HCT116 (cell line): ENCODE measurements around the gene PTPRA. TPM values are rescaled to one million over a fixed set of nuclear protein-coding genes. Genes with fewer than 3 reads are reported as not detected.

ENCODE experiments used
- ATAC-seq: fragments of 200-7000 bp; cut with Tn5 transposase; 2 replicates; pipeline ENCODE4 v1.9.1; 2020; ENCODE audit warnings: mild to moderate bottlenecking, moderate library complexity
- BruUV-seq: library from RNA; stranded (reverse); fragments of 400-500 nt; replicated peaks from 2 replicates; lab custom pipeline; 2021; lab: Mats Ljungman, UMichigan
- CTCF ChIA-PET: fragments of 300-600 bp; sonication (Branson Sonifier 250); formaldehyde crosslinking; loops from one replicate; lab custom pipeline; 2021; ENCODE audit warnings: antibody characterized with exemption; lab: Charles Lee
- POLR2A ChIA-PET: fragments of 300-600, 350-600 bp; sonication (Branson Sonifier 250); formaldehyde crosslinking; loops from one replicate; lab custom pipeline; 2021; ENCODE audit warnings: antibody characterized with exemption; lab: Charles Lee
- RAD21 ChIA-PET, 2 experiments: fragments of 300-600 bp; sonication (Branson Sonifier 250); formaldehyde crosslinking; loops; one replicate each; lab custom pipeline; 2023; ENCODE audit warnings: low total read pairs in 2 of 2; ENCODE audit not compliant: uncharacterized antibody in 2 of 2, unreplicated experiment in 2 of 2, low non-redundant PET in 1 of 2; lab: Charles Lee
- DNase-seq: peaks from one replicate; pipeline ENCODE4 v3.0.0-alpha.2; 2010; ENCODE audit warnings: low read depth, low spot score
- H2AFZ ChIP-seq: fragments of 200-600 bp; shearing (Covaris generic), sonication (generic); 2 replicates; pipeline ENCODE4 v1.6.1; 2017; ENCODE audit warnings: low read depth, mixed run types, mixed read lengths, antibody characterized with exemption, low read length; ENCODE audit not compliant: poor library complexity, severe bottlenecking
- H3K27ac ChIP-seq: 2 replicates; pipeline ENCODE4 v1.5.1; 2012; ENCODE audit warnings: low read depth, low read length
- H3K27me3 ChIP-seq: fragments of 200-600 bp; sonication (generic); 2 replicates; pipeline ENCODE4 v1.6.1; 2016; ENCODE audit warnings: mixed run types, low read length, mixed read lengths; ENCODE audit not compliant: insufficient read depth
- H3K36me3 ChIP-seq, 2 experiments: fragments of 200-500 bp in 1 of 2; fragments of 200-600 bp in 1 of 2; sonication (Bioruptor generic) in 1 of 2; sonication (generic) in 1 of 2; 2 replicates each; pipeline versions ENCODE4 v1.5.1 to v1.6.1; 2014 to 2016; ENCODE audit warnings: low read length in 2 of 2, inconsistent platforms in 1 of 2, mixed read lengths in 1 of 2, mixed run types in 1 of 2; ENCODE audit not compliant: insufficient read depth in 2 of 2, control insufficient read depth in 1 of 2
- H3K4me1 ChIP-seq, 2 experiments: fragments of 200-600 bp in 1 of 2; sonication (generic) in 1 of 2; 2 replicates each; pipeline versions ENCODE4 v1.5.1 to v1.6.1; 2012 to 2017; ENCODE audit warnings: low read length in 2 of 2, inconsistent platforms in 1 of 2, mild to moderate bottlenecking in 1 of 2, mixed read lengths in 1 of 2, mixed run types in 1 of 2, moderate library complexity in 1 of 2; ENCODE audit not compliant: insufficient read depth in 2 of 2, control insufficient read depth in 1 of 2
- H3K4me2 ChIP-seq: fragments of 200-600 bp; sonication (generic); 2 replicates; pipeline ENCODE4 v1.6.1; 2017; ENCODE audit warnings: mixed run types, low read length, mixed read lengths
- H3K4me3 ChIP-seq, 2 experiments: fragments of 200-600 bp in 1 of 2; sonication (generic) in 1 of 2; replicated peaks in 1 of 2; 2 replicates each; pipeline ENCODE4 v1.5.1; 2011 to 2016; ENCODE audit warnings: low read length in 2 of 2, control low read depth in 1 of 2, low read depth in 1 of 2, mild to moderate bottlenecking in 1 of 2, mixed read lengths in 1 of 2, mixed run types in 1 of 2
- H3K79me2 ChIP-seq: fragments of 200-600 bp; sonication (generic); 2 replicates; pipeline ENCODE4 v1.6.1; 2017; ENCODE audit warnings: mild to moderate bottlenecking, mixed run types, low read length, moderate library complexity, mixed read lengths; ENCODE audit not compliant: insufficient read depth
- H3K9ac ChIP-seq: fragments of 200-600 bp; sonication (generic); 2 replicates; pipeline ENCODE4 v1.6.1; 2016; ENCODE audit warnings: low read length, mixed read lengths
- H3K9me2 ChIP-seq: fragments of 200-600 bp; sonication (generic), shearing (Covaris generic); 2 replicates; pipeline ENCODE4 v1.6.1; 2017; ENCODE audit warnings: mixed run types, mild to moderate bottlenecking, moderate library complexity; ENCODE audit not compliant: insufficient read depth
- H3K9me3 ChIP-seq, 2 experiments: fragments of 200-500 bp in 1 of 2; fragments of 200-600 bp in 1 of 2; sonication (Bioruptor generic) in 1 of 2; sonication (generic) in 1 of 2; 2 replicates each; pipeline ENCODE4 v1.6.1; 2014 to 2017; ENCODE audit warnings: low read length in 2 of 2, mixed read lengths in 2 of 2, inconsistent platforms in 1 of 2, low read depth in 1 of 2, mild to moderate bottlenecking in 1 of 2, mixed run types in 1 of 2, moderate library complexity in 1 of 2; ENCODE audit not compliant: control insufficient read depth in 1 of 2, insufficient read depth in 1 of 2
- H4K20me1 ChIP-seq: fragments of 200-600 bp; sonication (generic), shearing (Covaris generic); 2 replicates; pipeline ENCODE4 v1.6.1; 2017; ENCODE audit warnings: mixed run types, mild to moderate bottlenecking, moderate library complexity; ENCODE audit not compliant: insufficient read depth
- CEBPB ChIP-seq: IDR thresholded peaks from 2 replicates; pipeline ENCODE4 v1.6.1; 2012; ENCODE audit warnings: low read depth
- FOSL1 ChIP-seq: IDR thresholded peaks from 2 replicates; pipeline ENCODE4 v1.6.1; 2012; ENCODE audit warnings: low read depth
- RAD21 ChIP-seq: IDR thresholded peaks from 2 replicates; pipeline ENCODE4 v1.6.1; 2012; ENCODE audit warnings: low read depth, mild to moderate bottlenecking
- SP1 ChIP-seq: IDR thresholded peaks from 2 replicates; pipeline ENCODE4 v1.6.1; 2012; ENCODE audit warnings: low read depth
- SRF ChIP-seq: IDR thresholded peaks from 2 replicates; pipeline ENCODE4 v1.6.1; 2012; ENCODE audit warnings: low read depth
- YY1 ChIP-seq: IDR thresholded peaks from 2 replicates; pipeline ENCODE4 v1.6.1; 2011; ENCODE audit warnings: low read length, low read depth, moderate library complexity, mild to moderate bottlenecking; ENCODE audit not compliant: insufficient replicate concordance; ENCODE audit errors: extremely low read depth
- ZNF274 ChIP-seq: fragments of 200-500 bp; sonication (Bioruptor generic); IDR thresholded peaks from 2 replicates; pipeline ENCODE4 v1.6.1; 2014; ENCODE audit warnings: mild to moderate bottlenecking, low read depth, low read length, inconsistent platforms
- intact Hi-C: fragments of 100-400 bp; cut with micrococcal nuclease; formaldehyde crosslinking; loops from 2 replicates; pipeline ENCODE4 v1.10.0; 2022
- total RNA-seq: library from RNA; stranded (reverse); gene quantifications from one replicate; pipeline ENCODE4 v1.2.1, GENCODE V29; 2021; ENCODE audit not compliant: unreplicated experiment
- TF ChIP-seq, protein P1 (sequence below): IDR thresholded peaks from 2 replicates; pipeline ENCODE4 v1.6.1; 2012; ENCODE audit warnings: low read depth
- TF ChIP-seq, protein P2 (sequence below): IDR thresholded peaks from 2 replicates; pipeline ENCODE4 v1.6.1; 2012
- TF ChIP-seq, protein P3 (sequence below), 3 experiments: fragments of 200-600 bp in 1 of 3; sonication (generic) in 1 of 3; IDR thresholded peaks in 2 of 3; conservative IDR thresholded peaks in 1 of 3; 2 replicates each; pipeline ENCODE4 v1.5.1; 2012 to 2017; ENCODE audit warnings: low read depth in 2 of 3, low read length in 2 of 3, antibody characterized with exemption in 1 of 3, borderline replicate concordance in 1 of 3, control low read depth in 1 of 3, mild to moderate bottlenecking in 1 of 3, mixed read lengths in 1 of 3, mixed run types in 1 of 3, moderate library complexity in 1 of 3; ENCODE audit not compliant: insufficient read depth in 1 of 3

Gene PTPRA
- total RNA-seq, 1 experiment from 2014 or later, result 44.6 TPM

DNA sequence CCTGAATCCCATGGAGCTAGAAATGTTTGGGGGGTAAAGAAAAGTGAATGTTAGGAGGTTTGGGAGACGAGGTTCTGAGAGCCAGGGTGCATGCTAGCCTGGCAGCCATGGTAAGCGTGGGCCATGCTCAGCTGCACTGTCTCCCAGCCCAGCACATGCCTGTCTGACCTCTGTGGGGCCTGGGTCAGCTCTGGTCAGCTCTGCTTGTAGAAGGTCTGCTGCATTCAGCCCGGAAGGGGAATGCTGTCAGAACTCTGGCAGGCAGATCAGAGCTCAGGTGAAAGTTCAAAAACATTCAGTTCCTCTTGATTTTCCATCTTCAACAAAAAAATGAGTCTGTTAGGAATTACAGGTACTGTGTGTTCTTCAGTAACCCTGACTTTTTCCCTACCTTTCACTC, 164.4 kb downstream of the PTPRA start:
- ATAC-seq (no peak), DNase-seq (no peak)
- no peak overlapping the region for H3K4me3 ChIP-seq
- H3K27me3 ChIP-seq, result no peaks in the 10 kb centered on the region
- TF ChIP-seq, protein P1, sequence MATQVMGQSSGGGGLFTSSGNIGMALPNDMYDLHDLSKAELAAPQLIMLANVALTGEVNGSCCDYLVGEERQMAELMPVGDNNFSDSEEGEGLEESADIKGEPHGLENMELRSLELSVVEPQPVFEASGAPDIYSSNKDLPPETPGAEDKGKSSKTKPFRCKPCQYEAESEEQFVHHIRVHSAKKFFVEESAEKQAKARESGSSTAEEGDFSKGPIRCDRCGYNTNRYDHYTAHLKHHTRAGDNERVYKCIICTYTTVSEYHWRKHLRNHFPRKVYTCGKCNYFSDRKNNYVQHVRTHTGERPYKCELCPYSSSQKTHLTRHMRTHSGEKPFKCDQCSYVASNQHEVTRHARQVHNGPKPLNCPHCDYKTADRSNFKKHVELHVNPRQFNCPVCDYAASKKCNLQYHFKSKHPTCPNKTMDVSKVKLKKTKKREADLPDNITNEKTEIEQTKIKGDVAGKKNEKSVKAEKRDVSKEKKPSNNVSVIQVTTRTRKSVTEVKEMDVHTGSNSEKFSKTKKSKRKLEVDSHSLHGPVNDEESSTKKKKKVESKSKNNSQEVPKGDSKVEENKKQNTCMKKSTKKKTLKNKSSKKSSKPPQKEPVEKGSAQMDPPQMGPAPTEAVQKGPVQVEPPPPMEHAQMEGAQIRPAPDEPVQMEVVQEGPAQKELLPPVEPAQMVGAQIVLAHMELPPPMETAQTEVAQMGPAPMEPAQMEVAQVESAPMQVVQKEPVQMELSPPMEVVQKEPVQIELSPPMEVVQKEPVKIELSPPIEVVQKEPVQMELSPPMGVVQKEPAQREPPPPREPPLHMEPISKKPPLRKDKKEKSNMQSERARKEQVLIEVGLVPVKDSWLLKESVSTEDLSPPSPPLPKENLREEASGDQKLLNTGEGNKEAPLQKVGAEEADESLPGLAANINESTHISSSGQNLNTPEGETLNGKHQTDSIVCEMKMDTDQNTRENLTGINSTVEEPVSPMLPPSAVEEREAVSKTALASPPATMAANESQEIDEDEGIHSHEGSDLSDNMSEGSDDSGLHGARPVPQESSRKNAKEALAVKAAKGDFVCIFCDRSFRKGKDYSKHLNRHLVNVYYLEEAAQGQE, result no peak
- no peak for TF ChIP-seq CEBPB
- TF ChIP-seq RAD21, result no peak
- TF ChIP-seq, protein P2, sequence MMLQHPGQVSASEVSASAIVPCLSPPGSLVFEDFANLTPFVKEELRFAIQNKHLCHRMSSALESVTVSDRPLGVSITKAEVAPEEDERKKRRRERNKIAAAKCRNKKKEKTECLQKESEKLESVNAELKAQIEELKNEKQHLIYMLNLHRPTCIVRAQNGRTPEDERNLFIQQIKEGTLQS, result no peak
- no peak for TF ChIP-seq SP1
- no peak overlapping the region for H2AFZ ChIP-seq
- BruUV-seq, result no TSS peak
- H4K20me1 ChIP-seq, result no peaks in the 10 kb centered on the region
- no peaks in the 10 kb centered on the region for H3K9me3 ChIP-seq
- H3K27ac ChIP-seq, result no peak overlapping the region
- peaks cover 4 to 9% of the 10 kb centered on the region in 2 experiments; a peak in 2 of 4 replicates for H3K4me1 ChIP-seq
- POLR2A ChIA-PET, result no interaction called here
- H3K79me2 ChIP-seq, result no peaks in the 10 kb centered on the region
- H3K4me2 ChIP-seq, result no peak overlapping the region
- peaks cover 3 to 11% of the 10 kb centered on the region in 2 experiments; a peak in 3 of 4 replicates for H3K36me3 ChIP-seq
- intact Hi-C loops, result no loop called here
- no peaks in the 10 kb centered on the region for H3K9me2 ChIP-seq
- RAD21 ChIA-PET, result no interaction called here
- H3K9ac ChIP-seq, result no peak overlapping the region
- CTCF ChIA-PET, result no interaction called here

DNA sequence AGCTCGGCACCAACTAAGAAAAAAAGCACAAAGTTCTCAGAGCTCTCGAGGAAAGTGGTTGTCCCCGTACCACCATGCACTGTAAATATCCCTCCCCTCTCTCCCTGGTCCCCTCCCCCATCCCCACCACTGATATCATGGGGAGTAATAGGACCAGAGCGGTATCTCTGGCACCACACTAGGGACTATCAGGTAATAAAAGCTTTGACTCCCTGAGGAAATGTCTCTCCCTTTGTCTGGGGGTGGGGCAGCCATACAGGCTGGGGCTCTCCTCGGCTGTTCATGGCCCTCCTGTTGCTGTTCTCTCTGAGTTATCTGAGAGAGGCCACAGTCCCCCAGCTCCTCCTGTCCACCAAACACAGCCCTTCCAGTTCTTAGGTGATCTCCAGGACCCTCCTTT, 165.2 kb downstream of the PTPRA start:
- Histone ChIP-seq H2AFZ (no peak overlapping the region), H3K27me3 (no peaks in the 10 kb centered on the region), H4K20me1 (no peaks in the 10 kb centered on the region), H3K27ac (no peak overlapping the region), H3K9me3 (no peaks in the 10 kb centered on the region), H3K4me2 (no peak overlapping the region), H3K4me3 (no peak overlapping the region), H3K9ac (no peak overlapping the region), H3K36me3 (peaks cover 3 to 11% of the 10 kb centered on the region in 2 experiments; a peak in 3 of 4 replicates), H3K79me2 (no peaks in the 10 kb centered on the region), H3K9me2 (no peaks in the 10 kb centered on the region), H3K4me1 (peaks cover 4 to 9% of the 10 kb centered on the region in 2 experiments; a peak in 2 of 4 replicates)
- RAD21 ChIA-PET, result no interaction called here
- CTCF ChIA-PET, result no interaction called here
- POLR2A ChIA-PET, result no interaction called here
- intact Hi-C loops, result no loop called here
- DNase-seq (no peak), ATAC-seq (no peak)
- TSS peak; percentile 31 for BruUV-seq
- TF ChIP-seq, protein P3, sequence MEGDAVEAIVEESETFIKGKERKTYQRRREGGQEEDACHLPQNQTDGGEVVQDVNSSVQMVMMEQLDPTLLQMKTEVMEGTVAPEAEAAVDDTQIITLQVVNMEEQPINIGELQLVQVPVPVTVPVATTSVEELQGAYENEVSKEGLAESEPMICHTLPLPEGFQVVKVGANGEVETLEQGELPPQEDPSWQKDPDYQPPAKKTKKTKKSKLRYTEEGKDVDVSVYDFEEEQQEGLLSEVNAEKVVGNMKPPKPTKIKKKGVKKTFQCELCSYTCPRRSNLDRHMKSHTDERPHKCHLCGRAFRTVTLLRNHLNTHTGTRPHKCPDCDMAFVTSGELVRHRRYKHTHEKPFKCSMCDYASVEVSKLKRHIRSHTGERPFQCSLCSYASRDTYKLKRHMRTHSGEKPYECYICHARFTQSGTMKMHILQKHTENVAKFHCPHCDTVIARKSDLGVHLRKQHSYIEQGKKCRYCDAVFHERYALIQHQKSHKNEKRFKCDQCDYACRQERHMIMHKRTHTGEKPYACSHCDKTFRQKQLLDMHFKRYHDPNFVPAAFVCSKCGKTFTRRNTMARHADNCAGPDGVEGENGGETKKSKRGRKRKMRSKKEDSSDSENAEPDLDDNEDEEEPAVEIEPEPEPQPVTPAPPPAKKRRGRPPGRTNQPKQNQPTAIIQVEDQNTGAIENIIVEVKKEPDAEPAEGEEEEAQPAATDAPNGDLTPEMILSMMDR (IDR thresholded peaks at IDR 0.05 in 2 of 3, conservative IDR thresholded peaks at IDR 0.05 in 1 of 3; ENCODE audit: borderline replicate concordance in 1 of 3, insufficient read depth in 1 of 3, low read depth in 2 of 3, low read length in 2 of 3), result no peak
- TF ChIP-seq FOSL1 (no peak), YY1 (no peak), SRF (no peak), ZNF274 (no peak)
- TF ChIP-seq, protein P1, result no peak
